ENCODE results near the gene PNMA6E.

The PNMA6E gene

DNA sequence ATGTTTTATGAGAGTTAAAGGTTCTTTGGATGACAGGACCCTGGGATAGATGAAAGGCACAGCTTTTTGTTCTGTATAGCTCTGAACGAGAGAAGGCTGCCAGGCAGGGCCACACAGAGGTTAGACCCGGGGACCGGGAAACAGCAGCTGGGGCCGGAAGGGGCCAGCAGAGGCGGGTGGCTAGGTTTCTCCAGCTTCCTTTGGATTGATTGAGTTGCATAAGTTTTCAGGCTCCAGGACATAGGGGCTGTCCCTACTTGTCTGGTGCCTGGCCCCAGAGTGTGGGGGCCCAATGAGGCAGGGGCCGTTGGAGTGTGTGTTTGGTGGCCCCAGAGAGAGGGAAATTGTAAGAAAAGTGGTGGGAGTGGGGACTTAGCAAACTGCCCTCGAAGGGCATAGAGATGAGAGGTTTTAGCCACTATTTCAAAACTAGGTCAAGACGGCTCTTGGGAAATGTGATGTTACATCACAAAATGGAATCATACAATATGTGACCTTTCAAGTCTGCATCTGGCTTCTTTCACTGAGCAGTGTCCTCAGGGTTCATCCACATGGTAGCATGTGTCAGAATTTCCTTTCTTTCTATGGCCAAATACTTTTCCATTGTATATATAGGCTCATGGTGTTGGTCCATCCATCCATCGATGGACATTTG is 13.8 kb upstream of the PNMA6E start:
- H3K27me3 ChIP-seq (ENCODE audit: insufficient read depth, low read length, poor library complexity) = peaks cover 3% of the 10 kb centered on the region
- TF ChIP-seq, protein P1, sequence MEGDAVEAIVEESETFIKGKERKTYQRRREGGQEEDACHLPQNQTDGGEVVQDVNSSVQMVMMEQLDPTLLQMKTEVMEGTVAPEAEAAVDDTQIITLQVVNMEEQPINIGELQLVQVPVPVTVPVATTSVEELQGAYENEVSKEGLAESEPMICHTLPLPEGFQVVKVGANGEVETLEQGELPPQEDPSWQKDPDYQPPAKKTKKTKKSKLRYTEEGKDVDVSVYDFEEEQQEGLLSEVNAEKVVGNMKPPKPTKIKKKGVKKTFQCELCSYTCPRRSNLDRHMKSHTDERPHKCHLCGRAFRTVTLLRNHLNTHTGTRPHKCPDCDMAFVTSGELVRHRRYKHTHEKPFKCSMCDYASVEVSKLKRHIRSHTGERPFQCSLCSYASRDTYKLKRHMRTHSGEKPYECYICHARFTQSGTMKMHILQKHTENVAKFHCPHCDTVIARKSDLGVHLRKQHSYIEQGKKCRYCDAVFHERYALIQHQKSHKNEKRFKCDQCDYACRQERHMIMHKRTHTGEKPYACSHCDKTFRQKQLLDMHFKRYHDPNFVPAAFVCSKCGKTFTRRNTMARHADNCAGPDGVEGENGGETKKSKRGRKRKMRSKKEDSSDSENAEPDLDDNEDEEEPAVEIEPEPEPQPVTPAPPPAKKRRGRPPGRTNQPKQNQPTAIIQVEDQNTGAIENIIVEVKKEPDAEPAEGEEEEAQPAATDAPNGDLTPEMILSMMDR (IDR thresholded peaks at IDR 0.05; ENCODE audit: borderline replicate concordance, extremely low read depth, low read length, poor library complexity, severe bottlenecking) = no peak
- no peak for TF ChIP-seq EZH2 (IDR thresholded peaks at IDR 0.05; ENCODE audit: borderline replicate concordance, low read depth, low read length, severe bottlenecking)
- no peak for DNase-seq

DNA sequence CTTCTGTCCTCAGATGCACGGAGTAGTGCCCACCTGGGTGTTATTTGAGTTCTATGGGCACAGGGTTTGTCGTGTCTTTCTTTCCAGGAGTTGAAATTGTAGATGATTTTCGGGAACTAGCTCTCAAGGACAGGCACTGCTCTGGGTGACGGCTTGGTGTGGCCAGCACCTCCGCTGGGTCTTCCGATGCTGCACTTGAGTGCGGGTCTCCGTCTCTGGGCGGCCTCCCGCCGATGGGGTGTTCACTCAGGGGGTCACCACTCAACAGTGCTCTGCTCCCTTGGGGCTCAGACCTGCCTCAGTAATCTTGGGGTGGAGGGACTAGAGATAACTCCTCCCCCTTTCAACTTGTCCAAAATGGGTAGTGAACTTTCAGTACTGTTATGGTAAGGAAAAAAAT is 12.6 kb upstream of the PNMA6E start:
- Histone ChIP-seq H3K36me3 (ENCODE audit: insufficient read depth, low read length) (no peaks in the 10 kb centered on the region), H3K79me2 (ENCODE audit: insufficient read depth, low read length) (no peaks in the 10 kb centered on the region), H3K27ac (ENCODE audit: low read length) (no peak overlapping the region), H2AFZ (ENCODE audit: low read depth, low read length) (no peak overlapping the region), H3K4me1 (ENCODE audit: insufficient read depth, low read length) (no peaks in the 10 kb centered on the region), H3K9ac (ENCODE audit: low read depth, low read length) (no peak overlapping the region), H3K9me3 (ENCODE audit: insufficient read depth, low read length, severe bottlenecking) (no peaks in the 10 kb centered on the region), H3K4me3 (ENCODE audit: low read depth in 1 of 2, low read length in 2 of 2) (no peak overlapping the region), H3K4me2 (ENCODE audit: insufficient read depth, low read length) (no peak overlapping the region), H4K20me1 (ENCODE audit: insufficient read depth, low read length) (no peaks in the 10 kb centered on the region), H3K27me3 (ENCODE audit: insufficient read depth, low read length, poor library complexity) (peaks cover 3% of the 10 kb centered on the region)
- DNase-seq = no peak
- ATAC-seq (ENCODE audit: insufficient read depth, low read depth) = no peak
- TF ChIP-seq, protein P1 (IDR thresholded peaks at IDR 0.05; ENCODE audit: borderline replicate concordance, extremely low read depth, low read length, poor library complexity, severe bottlenecking) = no peak
- TF ChIP-seq EZH2 (IDR thresholded peaks at IDR 0.05; ENCODE audit: borderline replicate concordance, low read depth, low read length, severe bottlenecking) = no peak

More for the DNA sequence above, 13.8 kb upstream of the PNMA6E start:
- H3K4me2 ChIP-seq (ENCODE audit: insufficient read depth, low read length) = no peak overlapping the region
- no peaks in the 10 kb centered on the region for H4K20me1 ChIP-seq (ENCODE audit: insufficient read depth, low read length)
- no peaks in the 10 kb centered on the region for H3K36me3 ChIP-seq (ENCODE audit: insufficient read depth, low read length)
- H3K79me2 ChIP-seq (ENCODE audit: insufficient read depth, low read length) = no peaks in the 10 kb centered on the region
- no peak for ATAC-seq (ENCODE audit: insufficient read depth, low read depth)
- H3K9me3 ChIP-seq (ENCODE audit: insufficient read depth, low read length, severe bottlenecking) = no peaks in the 10 kb centered on the region
- H3K9ac ChIP-seq (ENCODE audit: low read depth, low read length) = no peak overlapping the region
- H2AFZ ChIP-seq (ENCODE audit: low read depth, low read length) = no peak overlapping the region
- H3K4me3 ChIP-seq (ENCODE audit: low read depth in 1 of 2, low read length in 2 of 2) = no peak overlapping the region
- no peak overlapping the region for H3K27ac ChIP-seq (ENCODE audit: low read length)
- H3K4me1 ChIP-seq (ENCODE audit: insufficient read depth, low read length) = no peaks in the 10 kb centered on the region

- no peak overlapping the region for H3K4me3 ChIP-seq (ENCODE audit: low read depth in 1 of 2, low read length in 2 of 2)
- H3K27me3 ChIP-seq (ENCODE audit: insufficient read depth, low read length, poor library complexity) = no peaks in the 10 kb centered on the region
- DNase-seq (no peak), ATAC-seq (ENCODE audit: insufficient read depth, low read depth) (no peak)
- no peak overlapping the region for H3K9ac ChIP-seq (ENCODE audit: low read depth, low read length)
- no peaks in the 10 kb centered on the region for H3K9me3 ChIP-seq (ENCODE audit: insufficient read depth, low read length, severe bottlenecking)
- H3K4me1 ChIP-seq (ENCODE audit: insufficient read depth, low read length) = no peaks in the 10 kb centered on the region
- no peak overlapping the region for H3K4me2 ChIP-seq (ENCODE audit: insufficient read depth, low read length)
- TF ChIP-seq EZH2 (IDR thresholded peaks at IDR 0.05; ENCODE audit: borderline replicate concordance, low read depth, low read length, severe bottlenecking) = no peak
- TF ChIP-seq, protein P1 (IDR thresholded peaks at IDR 0.05; ENCODE audit: borderline replicate concordance, extremely low read depth, low read length, poor library complexity, severe bottlenecking) = no peak
- H4K20me1 ChIP-seq (ENCODE audit: insufficient read depth, low read length) = no peaks in the 10 kb centered on the region
- no peaks in the 10 kb centered on the region for H3K36me3 ChIP-seq (ENCODE audit: insufficient read depth, low read length)
- H2AFZ ChIP-seq (ENCODE audit: low read depth, low read length) = no peak overlapping the region
- H3K79me2 ChIP-seq (ENCODE audit: insufficient read depth, low read length) = no peaks in the 10 kb centered on the region
- H3K27ac ChIP-seq (ENCODE audit: low read length) = no peak overlapping the region
Observed at GRCh38 chrX:153412746-153413720, 11.9 kb upstream of the PNMA6E start.
